Cardiac fibroblast (primary cell): ENCODE data around the gene MAP2K2.

Experiments
- DNase-seq, 2 donors: peaks; one replicate each; pipeline versions ENCODE4 v3.0.0 to v3.0.0-alpha.2; 2010; ENCODE audit warnings: low read depth in 2 of 2
- H3K4me3 ChIP-seq, 2 donors: replicated peaks in 1 of 2; 1 replicate in 1 of 2; 2 replicates in 1 of 2; pipeline ENCODE4 v1.5.1; 2011; ENCODE audit warnings: low read depth in 2 of 2, low read length in 2 of 2, mild to moderate bottlenecking in 2 of 2, moderate library complexity in 1 of 2
- TF ChIP-seq, protein P1 (sequence below): IDR thresholded peaks from one replicate; pipeline ENCODE4 v1.5.1; 2011; ENCODE audit warnings: low read depth, mild to moderate bottlenecking, low read length, inconsistent platforms

MAP2K2 gene

DNA sequence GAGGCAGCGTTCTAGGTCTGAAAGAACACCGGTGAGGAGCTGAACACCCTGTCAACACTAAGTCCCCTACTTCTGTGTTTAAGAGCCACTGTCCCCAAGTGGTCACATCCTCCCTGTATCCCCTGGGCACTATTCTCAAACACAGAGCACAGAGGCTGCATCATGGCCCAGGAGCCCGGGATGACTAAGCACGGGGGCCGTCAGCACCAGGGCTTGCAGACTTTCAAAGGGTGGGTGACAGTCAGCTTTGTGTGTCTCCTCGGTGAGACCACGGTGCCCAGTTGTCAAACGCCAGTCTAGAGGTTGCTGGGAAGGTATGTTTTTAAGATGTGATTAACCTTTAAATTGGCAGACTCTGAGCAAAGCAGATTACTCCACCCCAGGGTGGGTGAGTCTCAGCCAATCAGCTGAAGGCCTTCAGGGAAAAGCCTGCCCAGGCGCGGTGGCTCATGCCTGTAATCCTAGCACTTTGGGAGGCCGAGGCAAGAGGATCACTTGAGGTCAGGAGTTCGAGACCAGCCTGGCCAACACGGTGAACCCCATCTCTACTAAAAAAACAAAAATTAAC is 8.0 kb downstream of the MAP2K2 start:
- DNase-seq, result no peak
- no peak overlapping the region for H3K4me3 ChIP-seq
- TF ChIP-seq, protein P1, sequence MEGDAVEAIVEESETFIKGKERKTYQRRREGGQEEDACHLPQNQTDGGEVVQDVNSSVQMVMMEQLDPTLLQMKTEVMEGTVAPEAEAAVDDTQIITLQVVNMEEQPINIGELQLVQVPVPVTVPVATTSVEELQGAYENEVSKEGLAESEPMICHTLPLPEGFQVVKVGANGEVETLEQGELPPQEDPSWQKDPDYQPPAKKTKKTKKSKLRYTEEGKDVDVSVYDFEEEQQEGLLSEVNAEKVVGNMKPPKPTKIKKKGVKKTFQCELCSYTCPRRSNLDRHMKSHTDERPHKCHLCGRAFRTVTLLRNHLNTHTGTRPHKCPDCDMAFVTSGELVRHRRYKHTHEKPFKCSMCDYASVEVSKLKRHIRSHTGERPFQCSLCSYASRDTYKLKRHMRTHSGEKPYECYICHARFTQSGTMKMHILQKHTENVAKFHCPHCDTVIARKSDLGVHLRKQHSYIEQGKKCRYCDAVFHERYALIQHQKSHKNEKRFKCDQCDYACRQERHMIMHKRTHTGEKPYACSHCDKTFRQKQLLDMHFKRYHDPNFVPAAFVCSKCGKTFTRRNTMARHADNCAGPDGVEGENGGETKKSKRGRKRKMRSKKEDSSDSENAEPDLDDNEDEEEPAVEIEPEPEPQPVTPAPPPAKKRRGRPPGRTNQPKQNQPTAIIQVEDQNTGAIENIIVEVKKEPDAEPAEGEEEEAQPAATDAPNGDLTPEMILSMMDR, result no peak

DNA sequence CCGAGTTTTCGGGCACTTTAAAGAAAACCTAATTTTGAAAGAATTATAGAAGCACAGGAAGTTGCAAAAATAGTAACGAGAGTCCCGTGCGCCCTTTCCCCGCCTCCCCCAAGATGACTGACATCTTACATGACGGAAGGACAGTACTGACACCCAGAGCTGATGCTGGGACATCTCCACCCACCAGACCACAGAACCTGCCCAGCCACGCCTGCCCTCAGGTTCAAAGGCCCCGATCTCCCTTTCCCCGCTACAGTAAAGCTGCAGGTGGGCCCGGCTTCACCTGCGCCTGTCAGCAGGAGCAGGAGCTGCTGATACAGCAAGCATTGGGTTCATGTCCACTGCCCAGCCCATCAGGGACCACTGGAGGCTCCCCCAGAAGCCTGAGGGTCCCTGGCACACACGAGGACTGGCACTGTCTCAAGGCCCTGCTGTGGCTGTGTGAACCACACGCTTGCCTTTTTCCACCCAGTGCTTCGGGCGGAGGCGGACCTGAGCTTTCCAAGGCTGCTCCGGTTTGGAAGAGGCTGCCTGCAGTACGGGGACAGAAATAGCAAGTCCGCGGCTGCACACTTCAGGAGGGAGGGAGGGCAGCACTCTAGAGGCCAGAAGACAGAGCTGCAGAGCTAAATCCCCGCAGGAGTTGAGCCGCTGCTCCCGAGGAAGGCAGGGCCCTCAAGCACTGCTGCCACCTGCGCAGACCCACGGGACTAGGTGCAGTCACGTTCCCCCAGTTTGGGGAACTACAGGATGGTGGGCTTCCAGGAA is 8.7 kb downstream of the MAP2K2 start:
- DNase-seq, result no peak
- no peak overlapping the region for H3K4me3 ChIP-seq
- TF ChIP-seq, protein P1, result no peak

DNA sequence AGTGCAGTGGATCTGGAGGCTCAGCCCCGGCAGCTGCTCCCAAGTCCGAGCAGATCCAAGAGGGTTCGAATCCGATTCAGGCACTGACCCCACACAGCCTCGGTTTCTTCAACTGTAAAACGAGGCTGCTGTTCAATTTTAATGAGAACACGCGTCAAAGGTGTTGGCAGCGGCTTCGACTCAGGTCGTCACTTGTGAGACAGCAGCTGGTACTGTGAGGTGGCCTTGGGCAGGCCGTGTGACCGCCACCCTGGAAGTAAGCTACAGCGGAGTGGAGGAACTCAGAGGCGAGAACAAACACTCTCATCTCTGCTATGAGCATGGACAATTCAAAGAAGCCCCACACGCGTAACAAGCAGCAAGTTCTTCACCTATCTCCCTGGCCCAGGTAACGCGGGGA is 9.7 kb downstream of the MAP2K2 start:
- H3K4me3 ChIP-seq, result no peak overlapping the region
- TF ChIP-seq, protein P1, result no peak
- DNase-seq, result no peak

DNA sequence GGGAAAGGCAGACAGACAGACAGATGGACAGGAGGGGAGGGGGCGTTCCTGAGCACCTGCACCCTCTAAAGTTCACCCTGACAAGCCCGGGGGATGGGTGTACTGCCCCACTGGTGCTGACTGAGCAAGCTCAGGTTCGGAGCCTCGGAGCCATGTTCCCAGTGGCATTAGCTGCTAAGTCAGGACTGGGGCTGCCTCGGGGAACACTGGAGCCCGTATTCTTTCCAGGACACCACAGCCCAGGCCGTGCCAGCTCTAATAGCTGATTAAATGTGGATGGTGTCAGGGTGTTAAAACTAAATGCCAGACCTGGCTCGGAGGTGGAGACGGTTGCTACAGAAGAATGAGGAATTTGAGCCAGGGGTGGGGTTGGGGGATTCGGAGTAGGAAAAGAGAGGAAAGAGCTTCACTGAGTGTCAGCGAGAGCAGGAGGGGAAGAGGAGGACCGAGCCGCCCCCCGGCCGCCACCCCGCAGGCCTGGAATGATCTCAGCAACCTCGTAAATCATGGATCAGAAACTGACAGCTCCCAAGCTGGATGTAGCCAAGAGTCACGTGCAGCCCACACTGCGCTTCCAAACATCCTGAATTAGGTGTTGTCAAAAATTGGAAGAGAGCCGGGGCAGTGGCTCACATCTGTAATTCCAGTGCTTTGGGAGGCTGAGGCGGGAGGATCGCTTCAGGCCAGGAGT is 10.4 kb downstream of the MAP2K2 start:
- H3K4me3 ChIP-seq, result no peak overlapping the region
- TF ChIP-seq, protein P1, result no peak
- no peak for DNase-seq

DNA sequence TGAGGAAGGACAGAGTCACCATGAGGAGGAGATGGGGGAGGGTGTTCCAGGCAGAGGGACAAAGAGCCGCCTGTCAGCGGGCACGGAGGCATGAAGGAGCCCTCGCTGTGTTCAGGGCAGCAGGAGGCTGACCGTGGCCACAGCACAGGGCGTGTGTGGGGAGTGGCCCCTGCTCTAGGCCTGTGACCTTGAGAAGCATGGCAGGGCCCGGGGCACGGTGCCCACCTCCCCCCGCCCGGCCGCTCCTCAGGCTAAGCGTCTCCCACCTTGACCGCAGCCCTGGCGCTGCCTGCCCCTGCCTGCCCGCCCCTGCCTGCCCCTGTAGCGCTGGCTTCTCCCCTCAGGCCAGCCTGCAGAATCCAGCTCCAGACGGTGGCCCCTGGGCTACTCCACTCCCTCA is 11.6 kb downstream of the MAP2K2 start:
- TF ChIP-seq, protein P1, result no peak
- no peak overlapping the region for H3K4me3 ChIP-seq
- no peak for DNase-seq

DNA sequence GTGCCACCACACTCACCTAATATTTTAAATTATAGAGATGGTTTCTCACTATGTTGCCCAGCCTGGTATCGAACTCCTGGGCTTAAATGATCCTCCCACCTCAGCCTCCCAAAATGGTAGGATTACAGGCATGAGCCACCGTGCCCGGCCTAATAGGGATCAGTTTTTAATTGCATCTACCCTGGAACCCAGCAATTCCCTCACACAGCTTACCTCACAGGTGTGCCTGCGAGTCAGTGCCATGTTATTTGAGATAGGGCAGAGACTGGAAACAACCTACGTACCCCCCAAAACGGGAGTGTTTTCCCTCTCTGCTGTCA is 14.3 kb downstream of the MAP2K2 start:
- TF ChIP-seq, protein P1, result no peak
- H3K4me3 ChIP-seq, result no peak overlapping the region
- no peak for DNase-seq
